HuH-7.5 (cell line): ENCODE measurements around the gene HK1.
"Not testable (repeated sequence)": the region's sequence is repeated elsewhere in the genome, so short reads cannot be mapped to it uniquely, and the experiment has no call there.

Experiments
- DNase-seq: peaks from one replicate; pipeline ENCODE4 v3.0.0; 2011; ENCODE audit warnings: low spot score

Gene HK1

DNA sequence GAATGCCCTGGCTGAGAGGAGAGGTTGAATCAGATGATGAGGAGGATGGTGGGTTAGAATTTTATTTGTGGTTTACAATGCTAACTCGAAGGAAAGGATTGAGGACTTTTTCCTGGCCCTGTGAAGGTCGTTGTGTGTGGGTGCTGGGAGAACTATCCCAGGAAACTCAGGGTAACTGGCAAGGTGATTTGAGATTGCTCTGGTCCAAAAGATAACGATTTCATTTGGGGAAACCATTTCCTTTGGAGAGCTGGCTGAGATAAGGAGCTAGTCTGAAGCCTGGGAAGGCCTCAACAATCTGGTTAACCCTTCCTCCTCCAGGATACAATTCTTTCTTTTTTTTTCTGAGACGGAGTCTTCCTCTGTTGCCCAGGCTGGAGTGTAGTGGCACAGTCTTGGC is 33.0 kb downstream of the HK1 start:
- DNase-seq: no peak

DNA sequence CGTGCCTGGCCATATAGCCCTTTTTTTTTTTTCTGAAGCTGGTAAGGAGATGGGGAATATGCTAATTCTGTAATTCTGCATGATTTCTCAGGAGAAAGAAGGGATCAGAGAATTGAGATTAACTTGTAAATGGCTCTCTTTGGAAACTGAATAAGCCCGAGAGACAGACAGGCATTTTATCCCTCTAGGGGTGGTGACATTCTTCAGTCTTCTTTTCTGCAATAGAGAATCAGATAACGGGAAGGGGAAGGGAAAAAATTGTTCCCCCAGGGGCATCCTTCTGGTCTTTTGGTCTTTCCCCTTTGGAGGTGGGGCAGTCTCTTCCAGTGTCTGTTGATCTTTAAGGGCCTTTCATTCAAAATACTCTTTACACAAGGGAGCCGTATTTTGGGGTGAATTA is 34.2 kb downstream of the HK1 start:
- DNase-seq: no peak

DNA sequence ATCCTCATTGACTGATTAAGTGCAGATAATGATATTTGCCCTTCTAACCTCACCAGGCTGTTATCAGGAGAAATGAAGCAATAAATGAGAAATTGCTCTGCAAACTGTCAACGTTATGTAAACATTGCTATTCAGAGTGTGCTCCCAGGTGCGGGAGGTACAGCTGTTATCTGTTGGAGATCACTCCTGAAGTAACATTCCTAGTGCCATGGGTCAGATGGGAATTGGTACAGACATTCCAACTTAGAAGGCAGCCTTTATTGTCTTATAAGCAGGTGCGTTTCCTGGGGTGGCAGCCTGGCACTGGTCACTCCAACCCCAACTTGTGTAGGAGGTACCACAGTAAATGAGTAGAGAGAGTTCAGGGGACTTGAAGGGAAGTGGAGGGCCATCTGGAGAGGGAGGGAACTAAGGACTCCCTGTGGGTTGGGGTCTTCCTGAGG is 36.8 kb downstream of the HK1 start:
- no peak for DNase-seq

DNA sequence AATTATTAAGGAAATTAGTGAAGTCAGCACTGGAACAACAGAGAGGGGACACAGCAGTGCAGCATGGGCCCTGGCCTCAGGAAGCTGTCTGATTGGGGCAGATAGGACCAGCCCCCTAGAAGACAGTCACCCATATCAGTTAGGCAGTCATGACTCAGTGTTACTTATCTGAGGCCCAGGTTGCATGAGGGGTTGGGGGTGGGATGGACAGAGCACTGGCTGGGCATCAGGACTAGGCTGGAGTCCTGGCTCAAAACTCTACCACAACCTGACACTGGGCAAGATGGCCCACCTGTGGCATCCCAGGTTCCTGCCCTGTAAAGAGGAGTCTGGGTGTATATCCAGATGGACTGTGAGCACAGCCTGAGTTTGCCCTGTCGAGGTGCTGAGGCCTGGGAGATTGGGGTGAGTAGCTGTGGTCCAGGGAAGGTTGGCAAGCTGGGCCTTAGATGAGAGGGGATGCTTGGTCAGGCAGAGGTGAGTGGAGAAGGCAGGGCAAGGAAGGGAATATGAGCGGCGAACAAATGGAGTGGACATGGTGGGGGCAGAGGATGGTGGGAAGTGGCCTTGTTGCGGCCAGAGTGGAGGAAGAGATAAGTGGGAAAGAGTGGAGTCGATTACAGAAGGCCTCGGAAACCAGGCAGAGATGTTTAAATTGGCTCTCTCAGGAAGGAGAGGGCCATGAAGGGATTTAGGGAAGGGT is 37.5 kb downstream of the HK1 start:
- DNase-seq: no peak

DNA sequence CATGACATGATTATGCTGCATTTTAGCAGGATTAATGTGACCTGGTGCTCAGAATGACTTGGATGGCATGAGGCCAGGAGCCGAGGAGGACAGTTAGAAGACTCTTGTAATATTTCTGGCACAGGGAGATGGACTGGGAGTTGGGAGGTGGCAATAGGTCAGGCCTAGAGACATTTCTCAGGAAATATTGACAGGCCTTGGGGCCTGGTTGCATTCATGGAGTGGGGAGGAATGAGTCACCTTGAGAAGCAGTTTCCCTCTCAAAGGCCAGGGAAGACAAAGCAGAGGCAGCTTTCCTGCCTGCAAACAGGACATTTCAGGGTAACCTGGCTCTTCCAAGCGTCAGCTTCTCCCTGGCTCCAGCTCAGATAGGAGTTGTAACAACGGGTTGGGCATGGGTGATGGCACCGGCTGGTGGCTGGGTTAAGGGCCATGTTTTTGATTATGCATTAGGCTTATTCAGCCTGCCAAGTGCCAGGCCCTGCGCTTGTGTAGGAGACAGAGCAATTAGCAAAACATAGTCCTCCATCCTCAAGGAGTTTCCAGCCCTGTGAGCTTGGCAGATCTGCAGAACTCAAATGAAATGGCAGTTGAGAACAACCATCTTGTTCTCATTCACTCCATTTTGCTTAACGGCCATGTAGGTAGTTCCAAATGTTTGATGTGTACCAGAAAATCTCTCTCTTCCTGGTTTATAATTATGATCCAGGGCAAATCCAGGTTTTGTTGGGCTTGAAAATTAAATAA is 38.2 kb downstream of the HK1 start:
- DNase-seq: no peak

DNA sequence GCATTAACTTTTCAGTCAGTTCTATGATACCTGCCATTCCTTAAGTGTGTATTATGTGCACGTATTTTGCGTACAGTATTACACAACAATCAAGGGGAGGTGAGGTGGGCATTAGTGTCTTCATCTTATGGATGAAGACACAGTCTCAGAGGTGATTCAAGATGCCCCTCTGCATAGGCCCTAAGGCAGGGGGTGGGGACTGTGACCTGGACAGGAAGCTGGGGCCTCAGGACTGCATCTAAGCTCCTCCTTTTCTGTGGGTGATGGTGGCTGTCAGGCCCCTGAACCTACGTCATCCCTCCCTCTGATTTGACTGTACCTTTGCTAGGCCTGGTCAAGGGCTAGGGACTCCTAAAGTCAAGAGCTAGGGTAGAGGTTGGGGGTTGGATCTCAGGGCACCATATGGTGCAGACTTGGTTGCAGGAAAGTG is 38.9 kb downstream of the HK1 start:
- no peak for DNase-seq

DNA sequence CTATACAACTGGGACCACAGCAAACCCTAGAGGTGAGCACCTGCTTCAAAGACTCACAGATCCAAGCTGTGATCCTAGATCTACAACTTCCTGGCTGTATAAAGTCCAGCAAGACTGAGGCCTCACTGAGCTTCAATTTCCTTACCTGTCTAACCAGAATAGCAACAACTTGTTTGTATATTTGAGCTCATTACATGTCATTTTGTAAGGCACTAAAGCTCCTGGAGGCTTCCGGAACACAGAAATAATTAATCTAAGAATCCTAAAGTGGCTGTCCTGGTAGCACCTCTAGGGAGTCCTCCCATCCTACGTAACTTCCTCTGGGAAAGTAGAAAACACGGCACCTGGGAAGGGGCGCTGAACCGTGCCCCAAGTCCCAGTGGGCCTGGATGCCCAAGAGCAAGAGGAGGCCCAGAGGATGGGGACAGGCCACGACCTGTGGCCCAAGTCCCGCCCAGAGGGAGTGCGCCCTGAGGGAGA is 39.4 kb downstream of the HK1 start:
- no peak for DNase-seq

DNA sequence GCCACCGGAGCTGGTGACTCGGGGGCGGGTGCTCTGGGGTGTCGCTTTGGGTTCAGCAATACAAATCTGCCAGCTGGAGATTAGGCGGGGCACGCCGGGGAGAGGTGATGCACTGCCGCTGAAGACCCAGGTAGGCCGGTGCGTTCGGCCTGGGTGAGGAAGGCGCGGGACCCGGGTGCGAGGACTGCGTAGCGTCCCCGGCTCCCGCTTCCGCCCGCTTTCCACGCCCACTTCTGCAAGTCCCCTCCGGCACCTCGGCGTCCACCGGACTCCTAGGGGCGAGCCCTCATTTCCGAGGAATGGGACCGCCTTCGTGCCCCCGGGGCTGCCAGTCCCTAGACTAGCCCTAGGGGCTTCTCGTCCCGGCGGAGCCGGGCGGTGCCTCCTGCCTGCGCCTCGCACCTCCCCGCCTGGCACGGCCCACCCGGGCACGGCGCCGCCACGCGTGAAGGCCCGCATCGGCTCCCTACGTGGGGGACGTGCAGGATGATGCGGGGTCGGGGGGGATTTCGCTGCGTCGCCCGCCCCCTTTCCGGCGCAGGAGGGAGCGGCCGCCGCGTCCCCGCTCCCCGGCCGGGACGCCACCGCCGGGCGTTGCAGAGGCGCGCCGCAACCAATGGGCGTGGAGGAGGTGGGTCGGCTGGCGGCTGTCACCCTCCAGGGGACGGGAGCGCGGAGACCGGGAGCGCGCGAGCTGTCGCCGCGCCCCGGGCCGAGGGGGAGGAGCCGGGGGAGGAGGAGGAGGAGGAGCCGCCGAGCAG is 40.0 kb downstream of the HK1 start:
- peak; percentile 83 for DNase-seq

DNA sequence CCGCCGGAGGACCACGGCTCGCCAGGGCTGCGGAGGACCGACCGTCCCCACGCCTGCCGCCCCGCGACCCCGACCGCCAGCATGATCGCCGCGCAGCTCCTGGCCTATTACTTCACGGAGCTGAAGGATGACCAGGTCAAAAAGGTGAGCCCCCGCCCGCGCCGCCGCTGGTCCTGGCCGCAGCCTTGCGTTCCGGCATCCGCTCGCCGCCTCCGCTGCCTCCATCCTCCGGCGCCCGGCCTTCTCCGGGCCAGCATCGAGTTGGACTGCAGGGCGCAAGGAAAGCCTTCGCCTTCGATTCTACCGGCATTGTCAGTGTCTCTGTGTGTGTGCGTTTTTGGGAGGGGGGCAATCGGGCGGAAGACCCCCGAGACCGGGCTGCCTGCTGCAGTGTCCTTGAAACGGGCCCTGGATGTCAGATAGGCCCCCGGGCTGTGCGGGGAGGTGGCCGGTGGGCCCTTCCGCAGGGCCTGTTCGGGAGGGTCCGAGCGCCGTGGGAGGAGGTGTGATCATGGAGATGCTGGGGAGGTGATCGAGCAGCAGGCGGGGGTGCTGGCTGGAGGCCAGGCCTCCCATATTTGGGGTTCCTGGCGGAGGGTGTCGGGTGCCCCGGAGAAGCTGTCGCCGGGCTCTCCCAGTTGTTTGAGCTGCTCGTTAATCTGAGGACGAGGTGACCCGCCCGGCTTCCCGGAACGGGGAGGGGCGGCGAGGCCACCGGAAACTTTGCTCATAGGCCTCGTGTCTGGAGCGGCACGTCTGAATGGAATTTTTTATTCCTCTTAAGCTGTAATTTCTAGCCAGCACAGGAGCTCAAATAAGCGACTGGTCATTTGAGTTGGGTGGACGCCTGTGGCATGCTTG is 40.8 kb downstream of the HK1 start:
- no peak for DNase-seq

DNA sequence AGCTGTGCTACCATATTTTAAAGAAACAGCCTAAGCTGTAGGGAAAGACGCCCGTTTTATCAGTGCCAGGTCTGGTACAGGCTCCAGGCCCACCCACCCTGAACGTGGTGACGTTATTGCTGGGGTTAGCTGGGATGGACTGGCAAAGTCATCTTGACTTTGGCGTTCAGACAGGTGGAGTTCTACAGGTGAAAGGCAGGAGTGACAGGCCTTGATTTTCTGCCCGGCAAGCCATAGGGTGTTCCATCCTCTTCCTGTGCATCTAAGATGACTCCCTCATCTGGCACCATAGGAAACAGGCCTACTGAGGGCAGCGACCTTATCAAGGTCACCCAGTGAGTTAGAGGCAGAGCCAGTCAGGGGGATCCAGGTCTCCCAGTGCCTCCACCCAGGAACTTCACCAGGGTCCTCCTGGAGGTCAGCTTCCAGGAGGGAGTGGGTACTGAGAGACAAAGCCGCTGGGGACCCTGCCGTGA is 41.6 kb downstream of the HK1 start:
- DNase-seq: no peak

DNA sequence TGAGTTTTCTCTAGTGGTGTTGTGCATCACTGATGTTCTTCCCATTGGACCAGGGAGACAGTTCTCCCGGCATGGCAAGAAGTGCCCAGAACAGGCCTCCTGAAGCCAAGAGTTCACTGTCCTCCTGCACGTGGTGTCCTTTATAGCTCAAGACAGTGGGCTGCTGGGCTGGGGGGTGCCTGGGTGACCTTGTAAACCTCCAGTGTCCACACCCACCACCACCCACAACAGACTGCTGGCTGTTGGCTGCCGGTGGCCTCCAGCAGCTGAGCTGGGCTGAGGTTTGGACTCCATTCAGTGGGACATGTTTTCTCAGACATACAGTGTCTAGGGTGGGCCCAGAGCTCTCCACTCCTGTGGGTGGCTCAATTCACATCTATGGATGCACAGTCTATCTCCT is 42.2 kb downstream of the HK1 start:
- no peak for DNase-seq

DNA sequence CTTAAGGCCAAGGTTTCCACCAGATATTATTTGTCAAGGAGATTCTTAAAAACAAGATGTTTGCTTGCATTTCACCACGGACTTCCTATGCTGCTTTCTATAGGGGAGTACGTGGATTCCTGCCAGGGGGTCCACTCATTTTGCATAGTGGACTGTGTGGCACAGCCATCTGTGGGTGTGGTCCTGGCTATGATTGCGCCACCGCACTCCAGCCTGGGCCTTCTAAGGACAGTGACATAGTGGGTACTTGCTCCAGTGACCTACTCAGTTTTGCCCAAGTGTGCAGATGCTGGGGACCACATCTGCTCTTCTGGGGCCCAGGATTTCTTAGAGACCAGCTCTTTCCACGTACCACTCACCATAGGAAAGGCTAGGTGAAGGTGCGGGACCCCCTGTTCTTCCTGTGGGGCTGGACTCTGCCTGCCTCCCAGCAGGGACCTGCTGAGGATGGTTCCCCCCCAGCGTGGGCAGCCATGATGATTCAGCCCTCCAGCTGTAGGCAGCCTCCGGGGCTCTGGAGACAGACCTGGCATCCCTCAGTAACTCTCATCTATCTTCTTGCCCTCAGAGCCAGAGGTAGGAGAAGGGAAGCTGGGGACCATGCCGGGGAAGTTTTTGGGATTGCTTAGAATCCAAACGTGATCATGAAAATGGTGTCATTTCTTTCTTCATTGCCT is 42.9 kb downstream of the HK1 start:
- DNase-seq: no peak

DNA sequence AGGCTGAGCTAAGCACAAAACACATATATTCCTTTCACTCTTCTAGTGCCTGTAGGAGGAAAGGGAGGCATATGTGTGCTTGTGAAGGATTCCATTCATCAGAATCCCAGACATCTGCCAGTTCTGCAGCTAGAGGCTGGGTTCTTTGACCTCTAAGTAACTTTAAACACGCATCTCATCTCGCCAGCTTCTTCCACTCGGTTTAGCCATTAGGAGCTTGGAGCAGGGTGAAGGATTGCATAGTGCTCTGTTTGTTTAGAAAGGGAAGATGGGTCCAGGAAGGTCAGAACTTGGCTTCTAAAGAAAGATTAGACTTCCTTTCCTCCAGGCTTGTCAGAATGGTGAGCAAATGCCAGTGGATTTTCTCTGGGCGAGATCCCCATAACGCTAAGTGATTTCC is 43.6 kb downstream of the HK1 start:
- no peak for DNase-seq

DNA sequence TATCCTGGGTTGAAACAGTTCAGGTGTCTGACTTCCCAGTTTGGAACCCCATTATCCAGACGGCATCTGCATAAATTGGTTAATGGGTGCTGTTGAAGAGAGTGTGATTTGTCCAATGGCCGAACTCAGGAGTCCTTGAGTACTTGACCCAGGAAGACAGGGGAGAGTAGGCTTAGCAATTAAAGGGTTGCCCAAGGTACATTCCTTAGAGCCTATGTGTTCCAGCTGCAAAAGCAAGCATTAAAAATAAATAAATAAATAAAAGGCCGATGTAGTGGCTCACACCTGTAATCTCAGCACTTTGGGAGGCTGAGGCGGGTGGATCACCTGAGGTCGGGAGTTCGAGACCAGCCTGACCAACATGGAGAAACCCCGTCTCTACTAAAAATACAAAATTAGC is 44.0 kb downstream of the HK1 start:
- not testable (repeated sequence) for DNase-seq

DNA sequence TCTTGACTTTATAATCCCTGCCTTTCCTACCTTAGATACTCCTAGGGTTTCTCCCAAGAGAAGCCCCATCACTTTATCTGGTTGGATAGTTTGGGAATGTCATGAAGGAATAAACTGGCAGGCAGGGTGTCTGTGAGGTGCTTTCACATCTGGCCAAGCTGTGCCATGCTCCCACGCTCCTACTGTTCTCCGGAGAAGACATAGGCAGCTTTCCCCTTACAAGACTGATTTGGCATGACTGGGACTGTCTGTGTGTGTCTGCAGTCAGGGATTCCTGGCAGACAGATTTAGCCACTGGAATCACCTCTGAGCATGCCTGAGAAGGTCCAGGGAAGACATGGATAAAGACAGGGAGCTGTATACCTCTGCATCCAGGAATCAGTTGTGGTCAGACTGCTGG is 45.3 kb downstream of the HK1 start:
- no peak for DNase-seq

DNA sequence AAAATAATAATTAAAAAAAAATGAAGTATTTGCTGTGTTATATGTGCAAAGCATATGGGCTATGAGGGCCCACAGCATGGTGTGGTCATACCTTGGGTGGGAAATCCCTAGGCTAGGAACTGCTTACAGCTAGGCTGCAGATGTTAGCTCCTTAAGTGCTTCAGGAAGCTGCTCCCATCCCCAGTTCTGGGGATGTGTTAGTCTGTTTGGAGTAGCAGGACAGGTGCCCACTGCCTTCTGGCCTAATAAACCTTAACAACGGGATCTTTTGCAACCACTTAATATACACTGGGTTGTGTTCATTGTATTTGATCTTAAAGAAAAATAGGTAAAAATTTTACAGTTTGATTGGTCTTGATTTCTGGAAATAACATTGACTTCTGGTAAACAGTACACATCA is 46.3 kb downstream of the HK1 start:
- no peak for DNase-seq

DNA sequence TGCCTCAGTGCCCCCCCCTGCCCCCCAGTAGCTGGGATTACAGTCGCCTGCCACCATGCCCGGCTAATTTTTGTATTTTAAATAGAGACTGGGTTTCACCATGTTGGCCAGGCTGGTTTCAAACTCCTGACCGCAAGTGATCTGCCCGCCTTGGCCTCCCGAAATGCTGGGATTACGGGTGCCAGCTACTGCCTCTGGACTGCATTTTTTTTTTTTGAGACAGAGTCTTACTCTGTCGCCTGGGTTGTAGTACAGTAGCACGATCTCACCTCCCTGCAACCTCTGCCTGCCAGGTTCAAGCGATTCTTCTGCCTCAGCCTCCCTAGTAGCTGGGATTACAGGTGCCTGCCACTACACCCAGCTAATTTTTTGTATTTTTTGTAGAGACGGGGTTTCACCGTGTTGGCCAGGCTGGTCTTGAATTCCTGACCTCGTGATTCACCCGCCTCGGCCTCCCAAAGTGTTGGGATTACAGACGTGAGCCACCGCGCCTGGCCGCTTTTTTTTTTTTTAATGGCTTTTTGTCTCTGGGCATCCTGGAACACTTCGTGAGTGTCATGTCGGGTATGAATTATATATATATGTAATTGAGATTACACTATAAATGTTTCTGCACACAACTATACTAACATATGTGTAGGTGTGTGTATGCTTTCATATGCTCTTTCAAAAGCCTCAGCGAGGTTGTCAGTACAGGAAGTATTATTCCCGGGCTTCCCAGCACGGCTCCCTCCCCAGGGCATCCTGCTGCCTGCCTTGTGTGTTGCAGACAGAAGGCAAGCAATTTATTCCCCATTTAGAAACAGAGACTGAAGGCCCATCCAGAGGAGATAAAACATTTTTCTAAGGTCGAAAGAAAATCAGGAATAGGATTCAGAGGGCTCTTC is 47.6 kb downstream of the HK1 start:
- DNase-seq: not testable (repeated sequence)

DNA sequence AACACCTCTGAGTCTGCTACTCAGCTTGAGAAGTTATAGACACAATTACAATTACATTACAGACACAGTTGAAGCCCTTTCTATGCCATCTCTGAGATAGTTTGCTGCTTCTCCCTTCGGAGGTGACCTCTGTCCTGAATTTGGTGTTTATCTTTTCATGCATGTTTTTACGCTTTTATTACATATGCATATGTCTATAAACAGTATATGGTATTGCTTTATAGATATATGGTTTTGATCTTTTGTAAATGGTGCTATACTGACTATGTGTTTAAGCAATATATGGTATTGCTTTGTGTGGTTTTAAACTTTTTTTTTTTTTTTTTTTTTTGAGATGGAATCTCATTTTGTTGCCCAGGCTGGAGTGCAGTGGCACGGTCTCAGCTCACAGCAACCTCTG is 48.4 kb downstream of the HK1 start:
- no peak for DNase-seq

DNA sequence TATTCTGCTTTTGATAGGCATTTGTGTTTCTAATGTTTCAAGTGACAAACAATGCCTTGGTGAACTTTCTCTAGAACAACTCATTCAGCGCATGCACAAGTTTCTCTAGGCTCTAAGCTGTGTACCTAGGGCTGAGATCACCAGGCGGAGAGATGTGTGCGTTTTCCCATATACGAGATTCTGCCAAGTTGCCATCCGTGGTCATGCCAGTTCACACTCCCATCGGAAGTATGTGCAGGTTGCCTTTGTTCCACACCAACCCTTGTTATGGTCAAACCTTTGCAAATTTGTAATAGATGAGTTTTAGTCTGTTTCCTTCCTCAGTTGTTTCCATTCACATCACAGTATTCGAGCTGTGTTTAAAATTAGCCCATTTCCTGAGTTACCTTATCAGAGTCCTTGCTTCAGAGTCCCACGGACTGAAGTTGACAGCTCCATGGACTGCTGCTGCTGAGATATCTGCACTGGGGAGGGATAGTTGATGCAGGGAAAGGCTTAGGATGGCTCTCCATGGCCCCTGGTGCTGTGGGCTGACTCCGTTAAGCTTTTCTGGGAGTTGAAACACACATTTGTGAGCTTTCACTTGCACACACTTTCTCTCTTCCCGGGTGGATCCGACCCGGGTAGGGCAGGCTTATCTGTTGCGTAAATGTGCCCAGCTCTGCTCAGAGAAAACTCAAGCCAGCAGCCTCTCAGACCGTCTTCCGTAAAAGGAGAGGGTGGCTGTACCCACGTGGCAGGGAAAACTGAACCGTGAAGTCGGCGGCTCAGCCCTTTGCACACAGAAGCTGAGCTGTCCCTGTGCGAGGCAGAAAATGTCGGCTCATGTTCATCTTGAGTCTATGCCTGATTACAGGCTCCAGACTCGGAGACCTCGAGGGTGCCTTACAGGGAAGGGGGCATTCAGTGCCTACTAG is 49.4 kb downstream of the HK1 start:
- no peak for DNase-seq
